Dermis blood vessel endothelial cell (primary cell): Measurements from ENCODE around the gene ZNF610. TPM values are rescaled to one million over a fixed set of nuclear protein-coding genes. Genes with fewer than 3 reads are reported as not detected.

Experiments used
- DNase-seq: peaks from one replicate; pipeline ENCODE4 v3.0.0; 2010
- total RNA-seq: library from RNA; depleted of rRNA; stranded (reverse); fragments of >200 nt; gene quantifications from 2 replicates; pipeline ENCODE4 v1.2.3, GENCODE V29; 2014

The ZNF610 gene
- total RNA-seq, 1 donor from 2014 or later = 3.7 TPM

GRCh38 chr19:52398081-52398441 lies 62.0 kb downstream of the ZNF610 start:
- peak; percentile 38 for DNase-seq

DNA sequence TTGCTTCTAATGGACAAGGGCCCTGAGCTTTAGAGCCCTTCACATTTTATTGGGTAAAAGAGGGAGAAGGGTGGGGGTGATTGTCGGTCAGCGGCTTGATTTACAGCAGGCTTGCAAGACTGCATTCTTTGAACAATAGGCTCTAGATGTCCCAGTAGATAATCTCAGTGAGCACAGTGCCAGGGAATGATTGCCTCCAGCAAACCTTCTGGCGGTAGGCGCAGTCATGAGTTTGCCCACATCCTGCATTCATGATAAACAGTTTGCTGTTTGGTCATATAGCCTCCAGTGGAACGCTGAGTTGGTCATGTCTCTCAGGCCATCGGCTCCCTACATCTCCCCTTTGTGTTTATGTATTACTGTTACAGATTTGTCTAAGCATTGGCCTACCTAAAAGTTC lies 74.2 kb downstream of the ZNF610 start:
- no peak for DNase-seq

GRCh38 chr19:52415711-52416110 lies 79.7 kb downstream of the ZNF610 start:
- no peak for DNase-seq

Other genes starting within 250 kb of the ZNF610 start
- 13.5 and 22.5 TPM in 2 replicates for gene ZNF841, start 240.5 kb upstream of the ZNF610 start, total RNA-seq
- gene ZNF616, start 196.3 kb upstream of the ZNF610 start, total RNA-seq = 8.5 and 9.2 TPM in 2 replicates
- gene ZNF836, start 164.6 kb upstream of the ZNF610 start, total RNA-seq = 10.2 and 10.7 TPM in 2 replicates
- 154 and 363 TPM in 2 replicates for gene PPP2R1A, start 146.2 kb upstream of the ZNF610 start, total RNA-seq
- gene ZNF766, start 66.7 kb upstream of the ZNF610 start, total RNA-seq = 11.9 and 16.2 TPM in 2 replicates
- 4.9 and 5.4 TPM in 2 replicates for gene ZNF480, start 39.1 kb upstream of the ZNF610 start, total RNA-seq
- 11.4 and 20.9 TPM in 2 replicates for gene ZNF880, start 33.7 kb downstream of the ZNF610 start, total RNA-seq
- gene ZNF528, start 61.6 kb downstream of the ZNF610 start, total RNA-seq = 12.2 and 13.8 TPM in 2 replicates
- not detected in 2 replicates for gene ZNF534, start 92.9 kb downstream of the ZNF610 start, total RNA-seq
- gene ZNF578, start 117.3 kb downstream of the ZNF610 start, total RNA-seq = 2.9 and 3.2 TPM in 2 replicates
- gene ZNF808, start 191.4 kb downstream of the ZNF610 start, total RNA-seq = 23.3 and 31.1 TPM in 2 replicates
- gene ZNF701, start 234.0 kb downstream of the ZNF610 start, total RNA-seq = 15.1 and 22.3 TPM in 2 replicates